ENCODE data around the gene P4HB. TPM values are rescaled to one million over a fixed set of nuclear protein-coding genes. Genes with fewer than 3 reads are reported as not detected.

The P4HB gene
- total and polyA plus RNA-seq, 2 experiments from 2014 or later: 206 to 620 TPM

DNA sequence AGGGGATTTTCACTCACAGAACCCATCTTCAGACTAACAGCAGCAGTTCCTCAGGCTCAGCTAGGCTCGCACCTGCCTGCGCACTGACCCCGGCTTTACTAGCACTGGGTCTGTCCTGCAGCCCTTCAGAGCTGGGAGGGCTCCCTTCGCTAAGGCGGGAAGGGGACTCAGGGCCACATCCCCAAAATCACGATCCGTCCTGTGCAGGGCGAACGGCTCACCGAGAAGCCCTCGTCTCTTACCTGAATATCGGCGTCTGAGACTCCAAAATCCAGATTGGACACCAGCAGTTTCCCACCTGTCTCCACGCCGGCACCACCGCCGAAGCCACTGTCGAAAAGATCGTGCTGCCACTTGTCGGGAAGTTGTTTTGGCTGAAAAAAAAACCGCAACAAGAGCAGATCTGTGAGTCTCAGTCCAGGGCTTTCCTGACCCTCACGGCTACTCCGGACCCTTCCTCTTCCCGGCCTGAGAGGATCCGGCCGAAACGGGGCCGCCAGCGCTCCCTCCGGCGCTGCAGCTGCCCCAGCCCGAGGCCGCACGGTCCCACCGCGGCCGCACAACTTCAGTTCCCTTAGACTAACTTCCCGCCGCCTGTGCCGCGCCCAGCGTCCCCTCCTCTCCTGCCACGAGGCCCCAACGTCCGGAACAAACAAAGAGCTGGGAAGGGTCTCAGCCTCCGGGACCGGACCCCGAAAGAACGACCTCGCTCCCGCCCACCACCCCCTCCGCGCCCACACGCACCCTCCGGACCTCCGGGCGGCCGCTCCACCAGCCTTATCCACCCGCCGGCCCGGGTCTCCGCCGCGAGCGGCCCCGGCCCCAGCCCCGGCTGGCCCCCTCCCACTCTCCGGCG is 30.3 kb upstream of the P4HB start:
- Histone ChIP-seq H2AFZ (no peak overlapping the region), H3K79me2 (replicated peaks; ENCODE audit: insufficient read depth) (peaks cover 58% of the 10 kb centered on the region), H3K27ac (ENCODE audit: low read depth) (peak overlapping the region; percentile 73), H3K4me1 (ENCODE audit: insufficient read depth) (peaks cover 8% of the 10 kb centered on the region; the same call in 1 of the 2 replicates), H3K4me3 (peak overlapping the region; percentile 95), H4K20me1 (replicated peaks; ENCODE audit: insufficient read depth) (peaks cover 14% of the 10 kb centered on the region; the same call in 1 of the 2 replicates), H3K4me2 (peak overlapping the region; percentile 96), H3K27me3 (ENCODE audit: insufficient read depth) (no peaks in the 10 kb centered on the region), H3K9me2 (ENCODE audit: insufficient read depth) (no peaks in the 10 kb centered on the region), H3F3A (replicated peaks; ENCODE audit: low read depth) (peaks cover 24% of the 10 kb centered on the region), H3K36me3 (ENCODE audit: insufficient read depth) (peaks cover 41% of the 10 kb centered on the region)
- TF ChIP-seq EZH2phosphoT487 (IDR thresholded peaks at IDR 0.05; ENCODE audit: unreplicated experiment) (no peak), STAT1 (IDR thresholded peaks at IDR 0.05; ENCODE audit: unreplicated experiment) (no peak), NANOG (IDR thresholded peaks at IDR 0.05; ENCODE audit: borderline replicate concordance) (no peak), POLR2AphosphoS5 (IDR thresholded peaks at IDR 0.05; ENCODE audit: low read depth) (no peak), EZH2 (IDR thresholded peaks at IDR 0.05; ENCODE audit: low read depth, unreplicated experiment) (no peak), JUNB (IDR thresholded peaks at IDR 0.05; ENCODE audit: unreplicated experiment) (no peak), ZNF331 (CRISPR knock-in tag; IDR thresholded peaks at IDR 0.05; ENCODE audit: low read depth) (no peak), CREB1 (CRISPR knock-in tag; IDR thresholded peaks at IDR 0.05; ENCODE audit: low read depth) (no peak), ZNF114 (CRISPR knock-in tag; IDR thresholded peaks at IDR 0.05) (no peak)
- TF ChIP-seq, protein P1, sequence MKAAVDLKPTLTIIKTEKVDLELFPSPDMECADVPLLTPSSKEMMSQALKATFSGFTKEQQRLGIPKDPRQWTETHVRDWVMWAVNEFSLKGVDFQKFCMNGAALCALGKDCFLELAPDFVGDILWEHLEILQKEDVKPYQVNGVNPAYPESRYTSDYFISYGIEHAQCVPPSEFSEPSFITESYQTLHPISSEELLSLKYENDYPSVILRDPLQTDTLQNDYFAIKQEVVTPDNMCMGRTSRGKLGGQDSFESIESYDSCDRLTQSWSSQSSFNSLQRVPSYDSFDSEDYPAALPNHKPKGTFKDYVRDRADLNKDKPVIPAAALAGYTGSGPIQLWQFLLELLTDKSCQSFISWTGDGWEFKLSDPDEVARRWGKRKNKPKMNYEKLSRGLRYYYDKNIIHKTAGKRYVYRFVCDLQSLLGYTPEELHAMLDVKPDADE (IDR thresholded peaks at IDR 0.05): no peak
- TF ChIP-seq, protein P2, sequence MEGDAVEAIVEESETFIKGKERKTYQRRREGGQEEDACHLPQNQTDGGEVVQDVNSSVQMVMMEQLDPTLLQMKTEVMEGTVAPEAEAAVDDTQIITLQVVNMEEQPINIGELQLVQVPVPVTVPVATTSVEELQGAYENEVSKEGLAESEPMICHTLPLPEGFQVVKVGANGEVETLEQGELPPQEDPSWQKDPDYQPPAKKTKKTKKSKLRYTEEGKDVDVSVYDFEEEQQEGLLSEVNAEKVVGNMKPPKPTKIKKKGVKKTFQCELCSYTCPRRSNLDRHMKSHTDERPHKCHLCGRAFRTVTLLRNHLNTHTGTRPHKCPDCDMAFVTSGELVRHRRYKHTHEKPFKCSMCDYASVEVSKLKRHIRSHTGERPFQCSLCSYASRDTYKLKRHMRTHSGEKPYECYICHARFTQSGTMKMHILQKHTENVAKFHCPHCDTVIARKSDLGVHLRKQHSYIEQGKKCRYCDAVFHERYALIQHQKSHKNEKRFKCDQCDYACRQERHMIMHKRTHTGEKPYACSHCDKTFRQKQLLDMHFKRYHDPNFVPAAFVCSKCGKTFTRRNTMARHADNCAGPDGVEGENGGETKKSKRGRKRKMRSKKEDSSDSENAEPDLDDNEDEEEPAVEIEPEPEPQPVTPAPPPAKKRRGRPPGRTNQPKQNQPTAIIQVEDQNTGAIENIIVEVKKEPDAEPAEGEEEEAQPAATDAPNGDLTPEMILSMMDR (conservative IDR thresholded peaks at IDR 0.05; ENCODE audit: low read depth in 2 of 2): no peak
- TF ChIP-seq, protein P3, sequence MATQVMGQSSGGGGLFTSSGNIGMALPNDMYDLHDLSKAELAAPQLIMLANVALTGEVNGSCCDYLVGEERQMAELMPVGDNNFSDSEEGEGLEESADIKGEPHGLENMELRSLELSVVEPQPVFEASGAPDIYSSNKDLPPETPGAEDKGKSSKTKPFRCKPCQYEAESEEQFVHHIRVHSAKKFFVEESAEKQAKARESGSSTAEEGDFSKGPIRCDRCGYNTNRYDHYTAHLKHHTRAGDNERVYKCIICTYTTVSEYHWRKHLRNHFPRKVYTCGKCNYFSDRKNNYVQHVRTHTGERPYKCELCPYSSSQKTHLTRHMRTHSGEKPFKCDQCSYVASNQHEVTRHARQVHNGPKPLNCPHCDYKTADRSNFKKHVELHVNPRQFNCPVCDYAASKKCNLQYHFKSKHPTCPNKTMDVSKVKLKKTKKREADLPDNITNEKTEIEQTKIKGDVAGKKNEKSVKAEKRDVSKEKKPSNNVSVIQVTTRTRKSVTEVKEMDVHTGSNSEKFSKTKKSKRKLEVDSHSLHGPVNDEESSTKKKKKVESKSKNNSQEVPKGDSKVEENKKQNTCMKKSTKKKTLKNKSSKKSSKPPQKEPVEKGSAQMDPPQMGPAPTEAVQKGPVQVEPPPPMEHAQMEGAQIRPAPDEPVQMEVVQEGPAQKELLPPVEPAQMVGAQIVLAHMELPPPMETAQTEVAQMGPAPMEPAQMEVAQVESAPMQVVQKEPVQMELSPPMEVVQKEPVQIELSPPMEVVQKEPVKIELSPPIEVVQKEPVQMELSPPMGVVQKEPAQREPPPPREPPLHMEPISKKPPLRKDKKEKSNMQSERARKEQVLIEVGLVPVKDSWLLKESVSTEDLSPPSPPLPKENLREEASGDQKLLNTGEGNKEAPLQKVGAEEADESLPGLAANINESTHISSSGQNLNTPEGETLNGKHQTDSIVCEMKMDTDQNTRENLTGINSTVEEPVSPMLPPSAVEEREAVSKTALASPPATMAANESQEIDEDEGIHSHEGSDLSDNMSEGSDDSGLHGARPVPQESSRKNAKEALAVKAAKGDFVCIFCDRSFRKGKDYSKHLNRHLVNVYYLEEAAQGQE (IDR thresholded peaks at IDR 0.05; ENCODE audit: unreplicated experiment): no peak
- TF ChIP-seq, protein P4, sequence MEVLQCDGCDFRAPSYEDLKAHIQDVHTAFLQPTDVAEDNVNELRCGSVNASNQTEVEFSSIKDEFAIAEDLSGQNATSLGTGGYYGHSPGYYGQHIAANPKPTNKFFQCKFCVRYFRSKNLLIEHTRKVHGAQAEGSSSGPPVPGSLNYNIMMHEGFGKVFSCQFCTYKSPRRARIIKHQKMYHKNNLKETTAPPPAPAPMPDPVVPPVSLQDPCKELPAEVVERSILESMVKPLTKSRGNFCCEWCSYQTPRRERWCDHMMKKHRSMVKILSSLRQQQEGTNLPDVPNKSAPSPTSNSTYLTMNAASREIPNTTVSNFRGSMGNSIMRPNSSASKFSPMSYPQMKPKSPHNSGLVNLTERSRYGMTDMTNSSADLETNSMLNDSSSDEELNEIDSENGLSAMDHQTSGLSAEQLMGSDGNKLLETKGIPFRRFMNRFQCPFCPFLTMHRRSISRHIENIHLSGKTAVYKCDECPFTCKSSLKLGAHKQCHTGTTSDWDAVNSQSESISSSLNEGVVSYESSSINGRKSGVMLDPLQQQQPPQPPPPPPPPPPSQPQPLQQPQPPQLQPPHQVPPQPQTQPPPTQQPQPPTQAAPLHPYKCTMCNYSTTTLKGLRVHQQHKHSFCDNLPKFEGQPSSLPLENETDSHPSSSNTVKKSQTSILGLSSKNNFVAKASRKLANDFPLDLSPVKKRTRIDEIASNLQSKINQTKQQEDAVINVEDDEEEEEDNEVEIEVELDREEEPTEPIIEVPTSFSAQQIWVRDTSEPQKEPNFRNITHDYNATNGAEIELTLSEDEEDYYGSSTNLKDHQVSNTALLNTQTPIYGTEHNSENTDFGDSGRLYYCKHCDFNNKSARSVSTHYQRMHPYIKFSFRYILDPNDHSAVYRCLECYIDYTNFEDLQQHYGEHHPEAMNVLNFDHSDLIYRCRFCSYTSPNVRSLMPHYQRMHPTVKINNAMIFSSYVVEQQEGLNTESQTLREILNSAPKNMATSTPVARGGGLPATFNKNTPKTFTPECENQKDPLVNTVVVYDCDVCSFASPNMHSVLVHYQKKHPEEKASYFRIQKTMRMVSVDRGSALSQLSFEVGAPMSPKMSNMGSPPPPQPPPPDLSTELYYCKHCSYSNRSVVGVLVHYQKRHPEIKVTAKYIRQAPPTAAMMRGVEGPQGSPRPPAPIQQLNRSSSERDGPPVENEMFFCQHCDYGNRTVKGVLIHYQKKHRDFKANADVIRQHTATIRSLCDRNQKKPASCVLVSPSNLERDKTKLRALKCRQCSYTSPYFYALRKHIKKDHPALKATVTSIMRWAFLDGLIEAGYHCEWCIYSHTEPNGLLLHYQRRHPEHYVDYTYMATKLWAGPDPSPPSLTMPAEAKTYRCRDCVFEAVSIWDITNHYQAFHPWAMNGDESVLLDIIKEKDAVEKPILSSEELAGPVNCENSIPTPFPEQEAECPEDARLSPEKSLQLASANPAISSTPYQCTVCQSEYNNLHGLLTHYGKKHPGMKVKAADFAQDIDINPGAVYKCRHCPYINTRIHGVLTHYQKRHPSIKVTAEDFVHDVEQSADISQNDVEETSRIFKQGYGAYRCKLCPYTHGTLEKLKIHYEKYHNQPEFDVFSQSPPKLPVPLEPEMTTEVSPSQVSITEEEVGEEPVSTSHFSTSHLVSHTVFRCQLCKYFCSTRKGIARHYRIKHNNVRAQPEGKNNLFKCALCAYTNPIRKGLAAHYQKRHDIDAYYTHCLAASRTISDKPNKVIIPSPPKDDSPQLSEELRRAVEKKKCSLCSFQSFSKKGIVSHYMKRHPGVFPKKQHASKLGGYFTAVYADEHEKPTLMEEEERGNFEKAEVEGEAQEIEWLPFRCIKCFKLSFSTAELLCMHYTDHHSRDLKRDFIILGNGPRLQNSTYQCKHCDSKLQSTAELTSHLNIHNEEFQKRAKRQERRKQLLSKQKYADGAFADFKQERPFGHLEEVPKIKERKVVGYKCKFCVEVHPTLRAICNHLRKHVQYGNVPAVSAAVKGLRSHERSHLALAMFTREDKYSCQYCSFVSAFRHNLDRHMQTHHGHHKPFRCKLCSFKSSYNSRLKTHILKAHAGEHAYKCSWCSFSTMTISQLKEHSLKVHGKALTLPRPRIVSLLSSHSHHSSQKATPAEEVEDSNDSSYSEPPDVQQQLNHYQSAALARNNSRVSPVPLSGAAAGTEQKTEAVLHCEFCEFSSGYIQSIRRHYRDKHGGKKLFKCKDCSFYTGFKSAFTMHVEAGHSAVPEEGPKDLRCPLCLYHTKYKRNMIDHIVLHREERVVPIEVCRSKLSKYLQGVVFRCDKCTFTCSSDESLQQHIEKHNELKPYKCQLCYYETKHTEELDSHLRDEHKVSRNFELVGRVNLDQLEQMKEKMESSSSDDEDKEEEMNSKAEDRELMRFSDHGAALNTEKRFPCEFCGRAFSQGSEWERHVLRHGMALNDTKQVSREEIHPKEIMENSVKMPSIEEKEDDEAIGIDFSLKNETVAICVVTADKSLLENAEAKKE (CRISPR knock-in tag; IDR thresholded peaks at IDR 0.05): no peak
- Mint-ChIP-seq H3K27me3 (ENCODE audit: insufficient read depth, low read depth, poor library complexity) (peaks cover 33% of the 10 kb centered on the region), H3K4me3 (peak overlapping the region; percentile 91), H3K4me1 (peaks cover 4% of the 10 kb centered on the region; the same call in 1 of the 3 replicates), H3K36me3 (ENCODE audit: low read depth) (peaks cover 68% of the 10 kb centered on the region), H3K9me3 (no peaks in the 10 kb centered on the region), H3K27ac (peak overlapping the region; percentile 97)
- DNase-seq (ENCODE audit: low spot score) (peak; percentile 42), ATAC-seq (no peak)

Measured in GM23338 (cell line).